Measurements from ENCODE around the gene ZNF483.
"Not testable (repeated sequence)": the region's sequence is repeated elsewhere in the genome, so short reads cannot be mapped to it uniquely, and the experiment has no call there.

The ZNF483 gene

GRCh38 chr9:111610149-111610548, 85.2 kb downstream of the ZNF483 start:
- DNase-seq (ENCODE audit: low spot score) = no peak

GRCh38 chr9:111610845-111611244, 85.9 kb downstream of the ZNF483 start:
- no peak for DNase-seq (ENCODE audit: low spot score)

GRCh38 chr9:111613436-111614040, 88.6 kb downstream of the ZNF483 start:
- no peak for DNase-seq (ENCODE audit: low spot score)

GRCh38 chr9:111615928-111616327, 90.9 kb downstream of the ZNF483 start:
- DNase-seq (ENCODE audit: low spot score) = no peak

GRCh38 chr9:111617349-111617748, 92.4 kb downstream of the ZNF483 start:
- not testable (repeated sequence) for DNase-seq (ENCODE audit: low spot score)

GRCh38 chr9:111621895-111622480, 97.0 kb downstream of the ZNF483 start:
- DNase-seq (ENCODE audit: low spot score) = no peak

GRCh38 chr9:111622626-111623025, 97.6 kb downstream of the ZNF483 start:
- DNase-seq (ENCODE audit: low spot score) = no peak
